GM12865 (cell line): Measurements from ENCODE around the gene FAM222A.

Experiments used
- DNase-seq: peaks from one replicate; pipeline ENCODE4 v3.0.0; 2010; ENCODE audit warnings: low read depth
- H3K4me3 ChIP-seq: 2 replicates; pipeline ENCODE4 v1.5.1; 2011; ENCODE audit warnings: mild to moderate bottlenecking, low read depth, low read length, control low read depth
- TF ChIP-seq, protein P1 (sequence below): IDR thresholded peaks from 2 replicates; pipeline ENCODE4 v1.5.1; 2011; ENCODE audit warnings: low read length, control low read depth, low read depth, inconsistent platforms; ENCODE audit not compliant: insufficient read depth; ENCODE audit errors: missing control alignments

The FAM222A gene

DNA sequence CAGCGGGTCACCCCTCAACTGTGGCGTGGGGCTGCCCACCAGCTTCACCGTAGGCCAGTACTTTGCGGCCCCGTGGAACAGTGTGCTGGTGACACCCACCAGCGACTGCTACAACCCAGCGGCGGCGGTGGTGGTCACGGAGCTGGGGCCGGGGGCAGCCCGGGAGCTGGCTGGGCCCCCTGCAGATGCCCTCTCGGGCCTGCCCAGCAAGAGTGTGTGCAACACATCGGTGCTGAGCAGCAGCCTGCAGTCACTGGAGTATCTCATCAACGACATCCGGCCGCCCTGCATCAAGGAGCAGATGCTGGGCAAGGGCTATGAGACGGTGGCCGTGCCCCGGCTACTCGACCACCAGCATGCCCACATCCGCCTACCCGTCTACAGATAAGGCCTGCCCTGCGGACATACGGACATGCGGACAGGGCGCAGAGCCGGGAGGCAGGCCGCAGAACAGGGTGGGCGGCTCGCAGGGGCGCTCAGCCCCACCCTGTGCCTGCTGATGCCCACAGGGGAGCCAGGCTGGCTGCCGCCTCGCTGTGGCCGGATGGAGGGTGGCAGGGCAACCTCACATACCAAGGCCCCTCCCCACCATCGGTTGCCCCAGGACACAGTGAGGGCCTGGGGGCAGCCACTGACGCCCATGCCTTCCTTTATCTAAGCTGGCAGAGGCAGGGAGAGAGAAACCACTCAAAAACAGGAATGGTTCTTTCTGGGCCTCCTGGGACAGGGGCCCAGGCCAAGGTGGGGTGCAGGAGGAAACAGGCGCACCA lies 55.5 kb downstream of the FAM222A start:
- TF ChIP-seq, protein P1, sequence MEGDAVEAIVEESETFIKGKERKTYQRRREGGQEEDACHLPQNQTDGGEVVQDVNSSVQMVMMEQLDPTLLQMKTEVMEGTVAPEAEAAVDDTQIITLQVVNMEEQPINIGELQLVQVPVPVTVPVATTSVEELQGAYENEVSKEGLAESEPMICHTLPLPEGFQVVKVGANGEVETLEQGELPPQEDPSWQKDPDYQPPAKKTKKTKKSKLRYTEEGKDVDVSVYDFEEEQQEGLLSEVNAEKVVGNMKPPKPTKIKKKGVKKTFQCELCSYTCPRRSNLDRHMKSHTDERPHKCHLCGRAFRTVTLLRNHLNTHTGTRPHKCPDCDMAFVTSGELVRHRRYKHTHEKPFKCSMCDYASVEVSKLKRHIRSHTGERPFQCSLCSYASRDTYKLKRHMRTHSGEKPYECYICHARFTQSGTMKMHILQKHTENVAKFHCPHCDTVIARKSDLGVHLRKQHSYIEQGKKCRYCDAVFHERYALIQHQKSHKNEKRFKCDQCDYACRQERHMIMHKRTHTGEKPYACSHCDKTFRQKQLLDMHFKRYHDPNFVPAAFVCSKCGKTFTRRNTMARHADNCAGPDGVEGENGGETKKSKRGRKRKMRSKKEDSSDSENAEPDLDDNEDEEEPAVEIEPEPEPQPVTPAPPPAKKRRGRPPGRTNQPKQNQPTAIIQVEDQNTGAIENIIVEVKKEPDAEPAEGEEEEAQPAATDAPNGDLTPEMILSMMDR, result no peak
- H3K4me3 ChIP-seq, result no peak overlapping the region
- no peak for DNase-seq

DNA sequence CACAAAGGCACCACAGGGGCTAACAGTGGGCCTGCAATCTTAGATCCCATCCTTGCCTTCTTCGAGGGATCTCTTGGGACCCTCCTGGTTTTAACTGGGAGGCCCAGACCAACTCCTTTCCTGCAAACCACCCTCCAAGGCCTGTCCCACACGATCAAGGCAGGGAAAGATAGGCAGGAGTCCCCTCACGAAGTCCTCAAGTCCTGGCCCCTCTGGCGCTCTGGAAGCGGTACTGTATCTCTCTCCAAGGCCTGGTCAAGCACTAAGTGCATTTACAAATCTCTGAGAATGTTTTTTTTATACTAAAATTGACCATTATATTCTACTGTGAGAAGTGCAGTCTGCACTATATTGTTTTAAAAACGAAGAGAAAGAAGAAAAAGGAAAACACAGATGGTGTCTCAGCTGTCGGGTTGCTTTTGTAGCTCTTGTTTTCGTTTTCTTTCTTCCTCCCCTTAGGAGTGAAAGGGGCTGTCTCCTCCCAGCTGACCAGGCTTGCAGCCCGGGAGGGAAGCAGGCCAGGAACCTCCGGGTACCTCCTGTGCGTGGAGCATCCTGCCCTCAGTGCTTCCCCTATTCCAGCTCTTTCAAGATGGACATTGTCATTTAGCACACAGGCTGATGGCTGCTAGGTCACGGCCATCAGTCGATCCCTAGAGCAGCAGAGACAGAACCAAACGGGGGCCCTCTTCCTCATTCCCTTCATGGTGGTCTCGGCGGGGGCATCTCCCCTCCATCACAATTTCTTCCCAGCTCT lies 56.7 kb downstream of the FAM222A start:
- no peak overlapping the region for H3K4me3 ChIP-seq
- TF ChIP-seq, protein P1, result no peak
- no peak for DNase-seq

DNA sequence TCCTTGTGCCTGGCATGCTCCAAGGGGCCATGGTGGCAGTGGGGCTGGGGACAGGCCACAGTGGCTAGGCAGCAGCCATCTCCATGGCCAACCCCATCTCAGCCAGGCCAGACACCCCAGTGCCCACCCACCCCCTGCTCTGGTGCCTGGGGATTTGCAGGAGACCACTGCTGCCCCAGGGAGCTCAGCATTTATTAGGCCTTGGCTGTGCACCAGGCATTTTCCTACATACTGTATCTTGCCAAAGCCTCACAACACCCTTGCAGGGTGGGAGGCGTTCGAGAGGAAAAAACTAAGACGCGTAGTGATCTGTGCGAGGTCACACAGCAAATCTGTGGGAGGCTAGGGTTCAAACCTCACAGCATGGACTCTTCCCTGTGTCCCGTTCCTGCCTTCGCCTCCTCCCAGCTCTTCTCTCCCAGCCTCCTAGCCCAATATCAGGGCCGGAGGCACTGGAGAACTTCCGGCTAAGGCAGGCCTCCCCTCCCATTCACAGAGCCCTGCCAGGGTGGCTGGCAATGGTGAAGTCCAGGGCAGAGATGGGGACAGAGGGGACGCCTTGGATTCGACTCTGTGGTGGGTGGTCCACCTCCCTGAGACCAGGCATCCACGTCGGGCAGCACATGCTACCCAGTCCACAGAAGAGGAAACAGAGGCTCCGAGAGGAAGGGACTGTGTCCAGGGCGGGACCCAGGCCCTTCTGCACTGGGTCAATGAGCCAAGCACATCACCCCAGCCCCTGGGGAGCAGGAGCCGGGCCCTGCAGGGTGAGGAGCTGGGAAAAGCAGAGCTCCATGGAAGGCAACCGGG lies 57.4 kb downstream of the FAM222A start:
- TF ChIP-seq, protein P1, result no peak
- H3K4me3 ChIP-seq, result no peak overlapping the region
- DNase-seq, result no peak

DNA sequence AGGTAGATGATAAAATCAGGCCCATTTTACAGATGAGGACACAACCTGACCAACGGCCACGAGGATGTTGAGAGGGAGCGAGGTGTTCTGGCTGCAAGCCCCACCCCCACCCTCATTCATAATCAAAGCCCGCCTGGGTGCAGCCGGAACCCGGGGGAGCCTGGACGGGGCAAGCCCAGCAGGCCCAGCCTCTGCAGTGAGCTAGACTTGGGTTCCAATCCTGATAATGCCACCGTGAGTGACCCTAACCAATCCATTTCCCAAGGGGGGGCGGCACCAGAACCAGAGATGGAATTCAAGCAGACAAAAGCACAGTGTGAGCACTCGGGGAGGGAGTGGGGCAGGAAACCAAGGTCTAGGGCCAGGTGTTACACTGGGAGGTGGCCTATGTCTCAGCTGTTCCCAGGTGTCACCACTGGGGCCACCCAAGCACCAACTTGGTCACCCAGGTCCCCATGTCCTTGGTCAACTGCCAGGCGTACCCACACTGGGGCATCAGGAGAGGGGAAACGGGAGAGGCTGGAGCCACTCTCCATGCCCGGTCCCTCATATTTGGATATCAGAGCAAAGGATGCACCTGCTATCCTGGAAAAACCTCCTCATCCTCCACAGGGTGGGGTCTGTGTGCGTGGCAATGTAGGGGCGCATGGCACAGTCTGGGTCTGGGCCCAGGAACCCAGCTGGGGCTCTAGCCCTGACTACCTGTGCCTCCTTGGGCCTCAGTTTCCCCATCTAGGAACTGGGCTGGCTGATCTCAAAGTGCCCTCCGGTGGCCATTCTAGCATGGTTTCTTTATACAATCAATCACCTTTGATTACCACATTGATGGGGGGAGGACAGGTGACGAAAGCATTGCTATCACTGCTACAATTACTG lies 58.4 kb downstream of the FAM222A start:
- TF ChIP-seq, protein P1, result no peak
- no peak overlapping the region for H3K4me3 ChIP-seq

DNA sequence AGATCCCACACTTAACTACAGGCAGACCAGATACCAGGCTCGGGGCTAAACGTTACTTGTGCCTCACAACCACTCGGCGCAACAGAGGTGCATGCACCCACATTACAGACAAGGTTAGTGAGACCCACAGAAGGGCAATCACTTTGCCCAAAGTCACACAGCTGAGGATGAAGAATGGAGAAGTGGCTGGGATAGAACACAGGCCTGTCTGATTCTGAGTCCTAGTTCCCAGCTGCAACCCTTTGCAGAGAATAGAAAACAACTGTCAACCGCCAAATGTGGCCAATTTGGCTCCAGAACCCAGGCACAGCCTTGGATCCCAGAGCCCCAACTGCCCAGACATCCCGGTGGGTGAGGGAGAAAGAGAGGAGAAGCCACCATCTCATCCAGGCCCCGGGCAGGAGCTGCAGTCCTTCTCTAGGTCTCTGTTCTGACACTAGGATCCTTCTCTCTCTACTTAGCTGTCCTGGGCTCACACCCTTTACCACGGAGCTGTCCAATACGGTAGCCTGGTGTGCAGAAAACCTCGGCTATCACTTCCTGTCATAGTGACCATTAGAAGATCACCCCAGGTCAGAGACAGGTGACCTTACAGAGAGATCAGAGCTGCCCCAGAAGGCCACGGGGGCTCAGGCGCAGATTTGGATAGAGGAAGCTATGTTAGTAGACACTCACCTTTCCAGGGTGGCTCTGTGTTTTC lies 59.1 kb downstream of the FAM222A start:
- TF ChIP-seq, protein P1, result no peak
- no peak for DNase-seq
- H3K4me3 ChIP-seq, result no peak overlapping the region

More for the DNA sequence above, 58.4 kb downstream of the FAM222A start:
- DNase-seq, result no peak

DNA sequence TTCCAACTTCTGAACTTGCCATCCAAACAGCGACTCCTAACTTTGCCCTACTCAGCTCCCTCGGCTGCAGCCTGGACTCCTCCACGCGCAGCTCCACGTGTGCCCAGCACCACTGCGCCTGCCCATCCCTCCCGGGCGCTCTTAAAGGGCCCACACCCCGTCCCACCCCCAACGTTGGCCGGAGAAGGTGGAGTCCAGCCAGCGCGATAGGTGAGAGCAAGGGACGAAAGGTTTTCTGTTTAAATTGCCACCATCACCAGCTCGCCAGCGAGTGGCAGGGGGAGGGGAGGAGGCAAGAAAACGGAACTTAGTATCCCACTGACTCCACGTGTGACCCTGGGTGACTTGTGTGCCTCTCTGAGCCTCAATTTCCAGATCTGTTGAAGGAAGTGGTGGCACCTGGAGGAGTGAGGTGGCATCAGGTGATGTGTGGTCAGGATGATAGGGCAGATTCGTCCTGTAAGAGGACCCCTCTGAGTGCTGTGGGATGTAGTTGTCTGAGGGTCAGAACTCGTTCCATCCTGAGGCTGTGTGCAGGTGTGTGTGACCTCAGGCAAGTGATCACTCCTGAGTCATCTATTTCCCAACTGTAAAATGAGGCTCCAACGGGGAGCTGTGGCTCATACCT lies 59.9 kb downstream of the FAM222A start:
- TF ChIP-seq, protein P1, result no peak
- DNase-seq, result no peak
- H3K4me3 ChIP-seq, result no peak overlapping the region
